GM21737 (cell line): ENCODE results near the gene TTYH3.

ENCODE experiments used
- ATAC-seq: cut with Tn5 transposase; IDR thresholded peaks from one replicate; pipeline ENCODE4 v1.9.1; 2021; ENCODE audit warnings: mild to moderate bottlenecking, moderate library complexity; ENCODE audit not compliant: unreplicated experiment

TTYH3 gene

DNA sequence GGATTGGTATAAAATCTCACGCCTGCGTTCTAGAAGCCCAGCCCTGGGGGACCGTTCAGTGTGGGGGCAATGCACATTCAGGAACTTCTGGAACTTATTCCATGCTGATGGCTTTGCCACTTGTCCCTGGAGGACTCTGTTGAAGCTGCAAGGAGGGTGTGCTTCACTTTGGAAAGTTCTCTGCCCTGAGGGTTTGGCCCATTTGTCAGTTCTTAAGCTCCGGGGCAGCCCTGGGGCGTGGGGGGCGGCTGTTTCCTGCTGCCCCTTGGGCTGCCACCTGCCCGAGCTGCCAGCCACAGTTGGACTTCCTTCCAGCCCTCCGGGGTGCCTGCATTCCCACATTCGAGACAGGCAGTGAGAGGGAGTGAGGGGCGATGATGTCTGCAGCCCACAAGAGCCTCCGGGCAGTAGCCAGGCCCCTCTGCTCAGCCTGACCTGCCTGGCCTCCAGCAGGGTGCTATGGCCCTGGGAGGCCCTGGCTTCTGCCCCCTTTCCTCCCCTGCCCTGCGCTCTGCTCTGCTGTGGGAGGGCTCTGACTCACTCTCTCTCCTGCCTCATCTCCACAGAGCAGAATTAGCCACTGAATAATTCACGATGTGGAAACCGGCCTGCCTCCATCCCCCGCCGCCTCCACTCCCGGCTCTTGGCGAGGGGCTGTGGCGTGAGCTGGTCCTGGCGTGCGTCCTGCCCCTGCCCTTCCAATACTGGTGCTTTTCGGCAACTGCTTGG, 1.9 kb downstream of the TTYH3 start:
- ATAC-seq, result no peak

DNA sequence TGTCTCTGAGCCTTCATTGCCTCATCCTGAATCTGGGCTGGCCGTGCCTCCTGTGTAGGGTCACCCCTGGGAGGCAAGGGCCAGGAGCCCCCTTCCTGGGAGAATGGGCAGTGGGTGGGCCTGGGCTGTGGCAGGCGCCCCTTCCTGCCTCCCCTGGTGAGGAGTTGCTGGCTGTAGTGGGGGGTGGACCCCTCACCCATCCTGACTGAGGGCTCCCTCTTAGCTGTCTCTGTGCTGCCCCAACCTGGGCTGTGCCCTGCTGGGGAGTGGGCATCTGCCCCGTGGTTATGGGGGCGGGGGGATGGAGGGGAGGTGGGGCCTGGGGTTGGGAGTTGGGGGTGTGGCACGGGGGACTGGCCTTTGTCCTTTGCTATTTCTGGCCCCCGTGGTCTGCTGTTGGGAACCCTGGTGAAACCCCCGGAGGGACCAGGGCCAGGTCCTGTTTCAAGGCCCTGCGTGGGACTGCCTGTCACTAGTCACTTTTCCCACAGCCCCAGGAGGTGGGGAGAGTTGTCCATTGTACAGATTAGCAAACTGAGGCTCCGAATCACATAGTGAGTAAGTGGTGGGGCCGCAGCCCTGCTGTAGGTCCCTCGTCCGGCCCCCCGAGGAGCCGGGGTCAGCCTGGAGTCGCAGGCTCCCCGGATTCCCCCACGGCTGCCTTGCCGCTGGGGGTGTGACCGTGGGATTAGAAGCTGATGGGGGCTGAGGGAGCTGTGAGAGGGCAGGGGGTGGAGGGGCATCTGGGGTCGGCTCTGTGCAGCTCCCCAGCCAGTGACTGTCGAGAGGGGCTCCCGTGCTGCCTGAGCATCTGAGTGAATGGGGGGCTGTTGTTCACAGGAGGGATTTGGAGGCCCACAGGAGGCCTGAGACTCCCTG, 2.7 kb downstream of the TTYH3 start:
- ATAC-seq, result no peak

DNA sequence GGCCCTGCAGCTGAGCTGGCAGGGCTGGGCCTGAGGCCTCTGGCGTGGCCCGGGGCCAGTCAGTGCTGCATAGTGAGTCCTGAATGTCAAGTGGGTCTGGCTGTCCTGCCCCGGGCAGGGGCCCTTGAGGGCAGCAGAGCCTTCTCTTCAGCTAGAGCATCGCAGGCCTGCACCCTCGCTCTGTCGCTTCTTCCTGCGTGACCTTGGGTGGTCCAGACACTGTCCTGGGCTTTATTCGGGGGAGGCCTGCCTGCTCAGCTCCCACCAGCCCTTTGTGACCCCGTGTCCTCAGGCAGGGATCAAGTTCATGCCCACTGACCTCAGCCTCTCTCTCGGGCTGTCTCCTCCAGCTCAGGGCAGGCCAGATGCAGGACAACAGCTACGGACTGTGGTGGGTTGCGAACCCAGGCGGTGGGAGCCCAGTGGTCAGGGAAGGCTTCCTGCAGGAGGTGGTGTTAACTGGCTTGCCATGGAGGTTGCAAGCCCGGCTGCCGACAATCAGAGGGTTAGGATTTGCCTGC, 3.4 kb downstream of the TTYH3 start:
- no peak for ATAC-seq

DNA sequence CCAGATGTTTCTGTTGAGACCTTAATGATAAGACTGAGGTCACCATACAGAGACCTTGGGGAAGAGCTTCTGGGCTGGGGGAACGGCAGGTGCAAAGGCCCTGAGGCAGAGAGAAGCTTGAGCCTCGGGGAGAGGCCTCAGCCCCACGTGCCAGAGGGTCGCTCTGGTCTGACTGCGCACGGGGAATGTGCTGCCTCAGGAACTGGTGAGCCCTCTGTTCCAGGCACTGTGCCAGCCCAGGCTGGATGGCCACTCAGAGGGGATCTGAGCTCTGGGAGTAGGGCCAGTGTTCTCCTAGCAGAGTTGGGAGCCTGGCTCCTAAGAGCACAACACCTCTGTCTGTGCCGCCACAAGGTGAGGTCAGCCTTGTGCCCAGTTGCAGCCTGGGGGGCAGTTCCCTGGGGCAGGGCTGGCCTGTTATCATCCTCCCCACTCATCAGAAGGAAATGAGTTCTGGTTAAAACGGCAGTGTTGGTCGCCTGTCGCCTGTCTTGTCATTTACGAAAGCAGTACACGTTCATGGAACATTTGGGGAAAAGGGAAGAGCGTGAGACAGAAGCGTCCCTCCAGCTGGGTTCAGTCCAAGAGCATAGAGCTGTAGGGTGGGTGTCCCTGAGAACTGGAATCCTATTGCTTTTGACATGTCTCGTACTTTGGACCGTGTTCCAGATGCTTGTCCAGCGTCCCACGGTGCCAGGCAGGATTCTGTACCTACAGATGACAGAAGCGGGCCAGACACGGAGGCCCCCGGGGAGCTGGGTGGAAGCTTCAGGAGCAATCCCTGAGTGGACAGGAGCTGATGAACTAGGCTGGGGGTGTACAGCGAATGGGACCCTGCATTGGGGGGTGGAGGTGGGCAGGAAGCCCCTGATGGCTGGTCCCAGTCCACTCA, 4.3 kb downstream of the TTYH3 start:
- ATAC-seq, result no peak

DNA sequence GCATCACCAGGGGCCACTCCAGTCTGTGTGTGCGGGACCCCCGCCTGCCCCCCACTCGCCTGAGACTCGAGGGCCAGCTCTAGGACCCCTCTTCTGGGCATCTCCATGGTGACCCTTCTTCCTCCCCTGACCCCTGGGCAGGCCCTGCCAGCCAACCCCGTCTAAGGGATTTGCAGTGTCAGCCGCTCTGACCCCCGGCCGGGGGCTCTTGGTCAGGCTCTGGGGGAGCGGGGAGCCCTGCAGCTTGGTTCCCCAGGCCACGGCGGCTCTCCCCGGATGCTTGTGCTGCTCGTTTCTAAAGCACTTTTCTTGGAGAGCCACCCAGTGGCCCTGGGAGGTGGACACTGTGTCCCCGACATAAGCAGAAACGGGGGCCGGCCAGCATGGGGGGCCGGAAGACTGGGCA, 5.3 kb downstream of the TTYH3 start:
- ATAC-seq, result no peak

DNA sequence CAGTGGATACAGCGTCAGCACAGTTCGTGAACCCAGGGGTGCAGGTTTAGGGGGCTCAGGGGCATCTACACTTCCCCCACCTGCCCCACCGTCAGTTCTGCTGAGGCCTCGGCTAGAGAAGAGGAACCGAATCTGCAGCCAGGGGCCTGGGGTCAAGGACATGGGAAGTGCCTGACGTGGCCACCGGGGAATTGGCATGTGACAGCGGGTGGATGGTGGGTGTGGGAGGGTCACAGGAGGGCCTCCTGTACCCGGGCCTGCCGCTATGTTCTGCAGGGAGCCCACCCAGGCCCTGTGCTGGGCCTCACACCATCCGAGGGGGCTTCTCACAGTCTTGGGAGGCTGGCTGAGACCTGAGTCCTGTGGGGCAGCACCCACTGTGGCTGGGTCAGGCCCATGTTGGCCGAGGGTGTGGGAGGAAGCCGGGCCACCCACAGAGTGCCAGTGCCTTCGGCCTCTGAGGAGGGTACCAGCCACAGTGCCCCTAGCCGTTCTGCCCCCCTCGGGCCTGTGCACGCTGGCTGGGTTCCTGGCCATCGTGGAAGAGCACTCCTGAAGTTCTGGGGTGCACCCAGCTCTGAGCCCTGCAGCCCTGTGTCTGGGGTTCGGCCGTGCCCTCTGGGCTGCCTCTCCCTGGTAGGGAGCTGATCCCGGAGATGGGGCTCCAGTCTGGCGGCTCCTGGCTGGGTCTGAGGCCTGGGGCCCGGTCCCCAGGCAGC, 5.9 kb downstream of the TTYH3 start:
- ATAC-seq, result no peak

DNA sequence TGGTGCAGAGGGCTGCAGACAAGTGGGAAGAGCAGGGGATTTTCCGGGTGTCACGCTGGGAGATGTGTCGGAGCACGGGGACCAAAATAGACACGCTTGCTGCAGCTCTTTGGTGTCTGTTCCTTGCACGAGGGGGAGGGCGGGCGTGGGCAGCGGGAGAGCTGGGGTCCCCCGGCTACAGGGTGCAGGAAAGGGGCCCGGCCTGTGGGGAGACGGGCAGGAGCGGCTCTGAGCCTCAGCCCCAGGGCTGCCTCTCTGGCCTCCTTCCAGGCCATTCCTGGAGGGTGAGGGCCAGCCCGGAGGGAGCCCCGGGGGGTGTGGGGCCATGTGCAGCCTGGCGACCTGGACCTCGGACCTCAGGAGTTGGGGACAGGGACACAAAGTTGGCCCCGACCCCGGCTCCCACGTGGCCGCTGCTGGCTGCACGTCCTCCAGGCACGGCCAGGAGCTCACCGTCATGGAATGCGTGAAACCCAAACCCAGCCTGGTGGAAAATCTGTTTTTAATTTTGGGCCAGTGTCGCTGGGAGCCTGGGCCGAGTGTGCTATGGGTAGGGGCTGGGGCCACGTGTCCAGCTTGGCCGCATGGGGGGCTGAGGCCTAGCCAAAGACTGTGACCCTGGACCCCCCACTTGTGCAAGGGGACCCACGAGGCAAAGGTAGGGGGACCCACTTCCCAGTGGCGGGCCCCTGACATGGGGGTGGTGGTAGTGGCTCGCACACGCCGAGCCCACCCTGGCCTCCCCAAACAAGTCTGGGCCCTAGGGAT, 6.6 kb downstream of the TTYH3 start:
- no peak for ATAC-seq

DNA sequence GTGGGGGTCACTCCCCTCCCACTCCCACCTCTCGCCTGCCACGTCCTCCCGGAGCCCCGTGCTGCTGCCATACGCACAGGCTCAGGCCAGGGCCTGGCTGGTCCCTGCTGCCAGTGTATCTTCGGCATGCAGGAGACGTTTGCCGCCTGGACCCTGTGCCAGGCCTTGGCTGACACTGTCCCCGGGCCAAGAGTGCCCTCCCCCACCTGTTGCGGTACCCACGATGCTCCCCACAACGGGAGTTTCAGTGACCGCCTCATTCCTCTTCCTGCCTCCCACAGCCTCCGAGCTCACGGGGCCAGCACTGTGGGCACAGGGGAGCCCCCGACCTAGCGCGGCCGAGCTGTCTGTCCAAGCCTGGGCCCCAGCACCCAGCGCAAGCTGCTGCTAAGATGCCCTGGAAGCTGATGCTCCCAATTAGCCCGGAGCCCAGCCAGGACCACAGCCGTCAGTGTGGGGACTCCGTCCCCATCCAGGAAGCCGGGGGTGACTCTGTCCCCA, 7.4 kb downstream of the TTYH3 start:
- ATAC-seq, result no peak

DNA sequence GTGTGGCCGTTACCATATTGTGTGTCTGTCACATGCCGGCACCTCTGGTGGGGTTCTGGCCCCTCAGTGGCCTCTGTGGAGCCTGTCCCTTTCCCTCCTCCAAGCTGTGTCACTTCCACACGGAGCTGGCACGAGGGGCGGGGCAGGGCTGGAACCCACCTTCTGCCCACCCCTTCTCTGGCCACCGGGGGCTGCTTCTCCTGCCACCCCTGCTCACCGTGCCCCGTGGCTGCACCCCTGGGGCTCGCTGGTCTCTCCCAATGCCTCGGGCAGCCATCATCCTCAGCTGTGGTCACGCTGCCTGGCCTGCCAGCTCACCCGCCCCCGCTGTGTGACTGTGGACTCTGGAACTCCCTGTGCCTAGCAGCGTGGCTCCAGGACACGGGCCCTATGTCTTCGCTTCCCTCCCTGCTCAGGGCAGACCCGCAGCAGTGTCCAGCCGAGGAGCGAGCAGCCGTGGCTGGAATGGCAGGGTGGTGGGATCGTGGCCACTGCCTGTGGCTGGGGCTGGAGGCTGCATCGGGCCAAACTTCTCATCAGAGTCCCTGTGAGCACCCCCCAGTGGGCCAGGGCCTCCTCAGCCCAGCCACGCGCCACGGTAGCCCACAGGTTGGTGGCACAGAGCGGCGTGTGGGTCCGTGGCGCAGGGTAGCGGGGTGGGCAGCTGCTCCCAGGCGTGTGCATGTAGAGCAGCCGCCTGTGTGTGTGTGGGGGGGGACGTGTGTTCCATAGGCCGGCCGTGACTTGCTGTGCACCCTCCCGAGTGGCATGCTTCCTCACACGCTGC, 8.1 kb downstream of the TTYH3 start:
- no peak for ATAC-seq

DNA sequence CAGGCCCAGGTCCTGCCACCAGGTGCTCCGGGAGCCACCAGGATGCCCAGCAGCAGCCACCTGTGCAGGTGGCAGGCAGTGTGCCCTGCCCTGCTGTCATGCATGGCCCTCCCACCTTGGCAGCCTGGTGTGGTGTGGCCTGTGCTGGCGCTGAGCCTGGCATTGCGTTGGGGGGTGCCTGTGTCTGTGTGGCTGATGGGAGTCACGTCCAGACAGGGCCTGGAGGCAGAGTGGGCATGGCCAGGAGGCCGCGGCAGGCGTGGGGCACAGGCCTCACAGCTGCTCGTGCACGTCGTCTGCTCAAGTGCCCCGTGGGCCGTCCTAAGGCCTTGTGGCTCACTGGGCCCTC, 8.7 kb downstream of the TTYH3 start:
- ATAC-seq, result no peak

DNA sequence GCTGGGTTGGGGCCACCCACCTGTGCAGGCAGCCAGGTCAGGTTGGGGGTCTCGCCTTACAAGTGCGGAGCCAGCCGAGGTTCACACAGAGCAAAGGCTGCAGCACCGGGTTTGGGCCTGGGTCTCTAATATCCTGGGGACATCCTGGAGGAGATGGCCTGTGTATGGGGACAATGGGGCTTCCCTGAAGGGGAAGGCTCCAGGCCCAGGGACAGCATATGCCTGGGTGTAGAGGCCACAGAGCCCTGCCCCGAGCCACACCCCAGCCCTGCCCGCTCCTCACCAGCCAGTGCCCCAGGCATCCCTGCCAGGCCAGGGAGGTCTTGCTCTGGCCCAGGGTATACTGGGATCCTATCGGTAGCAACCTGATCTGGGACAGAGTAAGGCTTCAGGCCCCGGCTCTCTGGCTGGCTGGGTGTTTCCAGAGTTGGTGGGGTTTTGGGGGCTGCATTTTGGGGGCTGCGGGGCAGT, 9.1 kb downstream of the TTYH3 start:
- ATAC-seq, result no peak

DNA sequence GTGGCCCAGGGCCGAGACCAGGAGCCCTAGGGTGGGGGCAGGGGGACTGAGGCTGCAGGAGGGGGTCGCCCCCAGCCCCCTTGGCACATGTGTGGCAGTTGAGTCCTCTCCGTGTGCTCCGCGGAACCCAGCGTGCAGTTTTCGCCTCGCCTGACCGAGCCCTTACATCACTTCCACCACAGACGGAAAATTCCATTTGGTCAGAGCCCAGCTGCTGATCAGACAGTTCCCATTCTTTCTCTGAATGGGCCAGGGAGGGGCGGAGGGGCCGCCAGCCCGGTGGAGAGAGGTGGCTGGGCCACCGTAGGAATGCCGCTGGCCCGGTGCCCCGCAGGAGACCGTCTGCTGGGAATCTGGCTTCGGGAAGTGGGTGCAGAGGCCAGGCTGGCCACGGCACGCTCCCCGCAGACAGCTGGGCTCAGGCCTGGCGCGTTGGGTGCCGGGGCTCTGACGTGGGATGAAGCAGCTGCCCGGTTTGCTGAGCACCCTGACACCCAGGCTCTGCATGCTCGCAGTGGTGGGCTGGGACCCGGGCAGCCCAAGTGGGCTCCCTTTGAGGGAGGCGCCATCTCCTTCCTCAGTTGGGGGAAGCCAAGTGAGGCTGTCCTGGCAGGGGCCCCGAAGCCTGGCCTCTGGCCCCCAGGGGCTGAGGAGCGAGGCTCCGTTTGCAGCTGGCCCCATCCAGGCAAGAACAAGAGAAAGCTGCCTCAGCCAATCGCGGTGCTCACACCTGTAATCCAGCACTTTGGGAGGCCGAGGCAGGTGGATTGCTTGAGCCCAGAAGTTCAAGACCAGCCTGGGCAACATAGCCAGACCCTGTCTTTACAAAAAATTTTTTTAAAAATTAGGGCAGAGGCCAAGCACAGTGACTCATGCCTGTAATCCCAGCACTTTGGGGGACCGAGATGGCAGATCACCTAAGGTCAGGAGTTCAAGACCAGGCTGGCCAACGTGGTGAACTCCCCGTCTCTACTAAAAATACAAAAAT, 9.9 kb downstream of the TTYH3 start:
- ATAC-seq, result no peak

DNA sequence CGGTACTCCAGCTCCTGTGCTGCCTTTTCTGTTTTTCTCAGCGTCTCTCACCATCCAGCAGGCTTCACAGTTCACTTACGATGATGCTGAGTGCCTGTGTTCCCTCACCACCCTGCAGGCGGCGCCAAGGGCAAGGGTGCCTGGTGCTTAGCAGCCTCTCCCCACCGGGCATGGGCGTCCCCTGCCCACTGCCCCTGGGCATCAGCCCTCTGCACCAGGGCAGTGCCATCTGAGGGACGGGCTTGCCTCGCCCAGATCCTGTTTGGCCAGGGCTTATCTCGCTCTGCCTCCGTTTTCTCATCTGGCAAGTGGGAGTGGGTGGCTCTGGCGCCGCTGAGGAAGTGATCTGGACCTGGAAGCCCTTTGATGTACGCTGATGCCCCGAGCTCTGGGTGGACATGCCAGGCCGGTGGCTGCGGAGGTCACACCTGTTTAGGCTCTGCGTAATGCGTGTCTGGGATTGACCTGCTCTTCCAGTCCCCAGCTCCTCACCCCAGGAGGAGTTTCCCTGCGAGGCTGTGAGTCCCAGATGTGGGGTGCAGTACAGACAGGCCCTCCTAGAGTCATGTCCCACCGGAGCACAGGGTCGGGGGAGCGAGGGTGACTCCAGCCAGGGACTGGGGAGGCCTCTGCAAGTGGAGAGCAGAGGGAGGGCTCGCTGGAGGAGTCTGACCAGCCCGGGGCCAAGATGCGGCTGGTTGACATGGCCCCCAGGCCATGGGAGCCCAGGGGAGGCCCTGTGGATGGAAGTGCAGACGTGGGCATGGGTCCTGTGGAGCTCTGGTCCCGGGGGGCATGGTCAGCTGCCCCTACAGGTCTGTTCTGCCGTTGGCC, 11.8 kb downstream of the TTYH3 start:
- ATAC-seq, result no peak

DNA sequence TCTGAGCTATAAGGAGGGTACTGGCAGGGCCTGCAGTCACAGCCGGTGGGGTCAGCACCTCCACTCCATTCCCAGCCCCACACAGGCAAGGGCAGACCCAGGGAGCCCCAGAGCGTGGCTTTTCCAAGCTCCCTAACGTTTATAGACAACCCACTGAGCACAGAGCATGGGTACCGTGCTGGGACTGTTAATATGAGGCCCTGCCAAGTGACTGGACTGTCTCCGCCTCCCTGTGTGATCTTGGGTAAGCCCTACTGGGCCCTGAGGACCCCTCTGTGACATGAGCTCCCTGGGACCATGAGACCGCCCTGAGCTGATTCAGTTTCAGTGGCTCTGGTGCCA, 12.4 kb downstream of the TTYH3 start:
- no peak for ATAC-seq

DNA sequence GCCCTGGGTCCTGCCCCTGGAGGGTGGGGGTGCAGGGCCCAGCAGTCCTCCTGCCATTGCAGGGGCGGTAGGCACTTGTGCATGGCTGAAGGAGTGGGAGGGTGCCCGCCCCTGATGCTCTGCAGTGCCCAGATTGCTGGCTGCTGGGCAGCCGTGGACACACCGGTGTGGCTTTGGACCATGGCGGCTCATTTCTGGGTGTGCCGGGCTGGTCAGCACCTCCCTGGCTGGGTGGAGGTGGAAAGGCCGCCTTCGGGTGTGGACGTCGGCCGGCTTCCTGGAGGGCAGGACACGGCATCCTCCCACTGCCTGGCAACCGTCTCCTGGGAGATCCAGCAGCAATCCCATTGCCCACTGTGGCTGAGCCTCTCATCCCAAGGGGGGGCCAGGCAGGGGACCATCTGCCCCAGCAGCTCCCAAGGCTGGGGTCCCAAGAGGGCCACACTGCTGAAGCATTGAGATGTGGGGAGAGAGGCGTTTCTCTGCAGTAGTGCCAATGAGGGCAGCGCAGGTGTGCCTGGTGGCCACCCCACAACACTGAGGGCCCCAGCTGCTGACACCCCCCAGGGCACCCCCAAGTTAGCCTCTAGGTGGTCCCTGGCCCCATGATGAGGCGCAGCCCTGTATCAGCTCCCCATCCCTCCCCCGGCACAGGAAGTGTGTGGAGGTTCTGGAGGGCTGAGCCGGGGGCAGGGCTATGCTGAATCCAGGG, 12.9 kb downstream of the TTYH3 start:
- ATAC-seq, result peak; percentile 34

DNA sequence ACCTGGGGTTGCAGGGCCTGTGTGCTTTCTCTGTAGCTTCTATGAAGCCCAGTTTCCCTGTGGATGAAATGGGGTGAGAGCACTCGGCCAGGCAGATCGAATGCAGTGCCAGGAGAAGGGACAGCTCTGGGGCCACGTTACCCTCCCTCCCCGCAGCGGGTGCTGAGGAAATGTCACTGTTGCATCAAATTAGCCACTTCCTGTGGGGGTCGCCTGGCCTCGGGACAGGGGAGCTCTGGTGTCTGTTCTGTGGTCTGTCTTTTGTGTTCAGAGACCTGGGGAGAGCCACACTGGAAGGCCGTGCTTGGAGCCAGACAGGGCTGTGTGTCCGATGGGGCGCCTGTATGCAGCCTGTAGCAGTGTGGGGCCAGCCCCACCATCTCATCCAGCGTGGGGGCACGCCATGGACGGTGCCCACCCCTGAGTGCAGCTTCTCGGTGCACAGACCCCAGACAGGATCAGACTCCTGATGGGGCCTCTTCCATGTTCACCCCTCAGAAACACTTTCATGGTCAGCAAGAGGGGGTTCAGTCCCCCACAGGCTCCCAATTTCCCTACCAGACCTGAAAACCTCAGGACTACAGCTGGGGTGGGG, 13.6 kb downstream of the TTYH3 start:
- peak; percentile 51 for ATAC-seq
